Upper lobe of right lung (tissue), 1 donor: ENCODE results near the gene CHCHD3. TPM values are rescaled to one million over a fixed set of nuclear protein-coding genes. Genes with fewer than 3 reads are reported as not detected.

Experiments
- ATAC-seq: fragments of 200-7000 bp; cut with Tn5 transposase; one replicate; pipeline ENCODE4 v1.9.1; 2020; ENCODE audit warnings: mild to moderate bottlenecking, moderate library complexity
- DNase-seq: peaks from one replicate; pipeline ENCODE4 v3.0.0-alpha.2; 2020
- H3K27ac ChIP-seq: fragments of 200-600 bp; one replicate; pipeline ENCODE4 v1.8.0; 2022
- H3K27me3 ChIP-seq: fragments of 200-600 bp; one replicate; pipeline ENCODE4 v1.8.0; 2022; ENCODE audit warnings: mild to moderate bottlenecking
- H3K36me3 ChIP-seq: fragments of 200-600 bp; one replicate; pipeline ENCODE4 v1.8.0; 2022
- H3K4me1 ChIP-seq: fragments of 200-600 bp; one replicate; pipeline ENCODE4 v1.8.0; 2022
- H3K4me3 ChIP-seq: fragments of 200-600 bp; one replicate; pipeline ENCODE4 v1.8.0; 2022; ENCODE audit warnings: mild to moderate bottlenecking
- H3K9me3 ChIP-seq: fragments of 200-600 bp; one replicate; pipeline ENCODE4 v1.8.0; 2022
- intact Hi-C: fragments of 100-400 bp; cut with DNase I; formaldehyde crosslinking; loops from one replicate; pipeline ENCODE4 v1.11.0; 2022
- total RNA-seq: library from RNA; stranded (reverse); fragmentation: NEBNext Ultra II Directional; extraction: Animal tissue kit (Norgen Biotek cat#: 25700); gene quantifications from one replicate; pipeline ENCODE4 v1.2.1, GENCODE V29; 2021
- TF ChIP-seq, protein P1 (sequence below): fragments of 200-600 bp; IDR thresholded peaks from one replicate; pipeline ENCODE4 v1.8.0; 2022; ENCODE audit warnings: antibody characterized with exemption
- donor health status: DM: no; HTN: yes; CAD: no; lungs with severe emphysema.

The CHCHD3 gene
- total RNA-seq, 1 donor from 2014 or later = 43.0 TPM

DNA sequence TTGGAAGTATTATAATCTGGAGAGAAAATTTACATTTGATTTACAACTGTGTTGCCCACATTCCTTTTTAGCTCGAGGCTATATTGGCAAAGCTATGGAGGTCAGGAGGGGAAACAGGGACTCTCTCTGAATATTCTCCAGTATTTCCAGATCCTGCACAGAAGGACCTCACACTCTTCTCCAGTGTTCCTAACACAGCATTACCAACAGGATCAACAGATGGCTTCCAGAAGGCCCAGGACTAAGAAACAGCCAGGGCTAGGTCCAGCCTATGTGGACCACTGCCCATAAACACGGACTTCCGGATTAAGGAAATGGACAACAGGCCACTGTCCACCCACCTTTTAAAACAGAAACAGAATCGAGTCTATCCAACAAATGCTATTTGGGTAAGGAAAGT is 65.3 kb downstream of the CHCHD3 start:
- Histone ChIP-seq H3K9me3 (no peaks in the 10 kb centered on the region), H3K36me3 (no peaks in the 10 kb centered on the region), H3K4me1 (no peaks in the 10 kb centered on the region), H3K27ac (no peak overlapping the region), H3K4me3 (no peak overlapping the region), H3K27me3 (no peaks in the 10 kb centered on the region)
- intact Hi-C loops = no loop called here
- TF ChIP-seq, protein P1, sequence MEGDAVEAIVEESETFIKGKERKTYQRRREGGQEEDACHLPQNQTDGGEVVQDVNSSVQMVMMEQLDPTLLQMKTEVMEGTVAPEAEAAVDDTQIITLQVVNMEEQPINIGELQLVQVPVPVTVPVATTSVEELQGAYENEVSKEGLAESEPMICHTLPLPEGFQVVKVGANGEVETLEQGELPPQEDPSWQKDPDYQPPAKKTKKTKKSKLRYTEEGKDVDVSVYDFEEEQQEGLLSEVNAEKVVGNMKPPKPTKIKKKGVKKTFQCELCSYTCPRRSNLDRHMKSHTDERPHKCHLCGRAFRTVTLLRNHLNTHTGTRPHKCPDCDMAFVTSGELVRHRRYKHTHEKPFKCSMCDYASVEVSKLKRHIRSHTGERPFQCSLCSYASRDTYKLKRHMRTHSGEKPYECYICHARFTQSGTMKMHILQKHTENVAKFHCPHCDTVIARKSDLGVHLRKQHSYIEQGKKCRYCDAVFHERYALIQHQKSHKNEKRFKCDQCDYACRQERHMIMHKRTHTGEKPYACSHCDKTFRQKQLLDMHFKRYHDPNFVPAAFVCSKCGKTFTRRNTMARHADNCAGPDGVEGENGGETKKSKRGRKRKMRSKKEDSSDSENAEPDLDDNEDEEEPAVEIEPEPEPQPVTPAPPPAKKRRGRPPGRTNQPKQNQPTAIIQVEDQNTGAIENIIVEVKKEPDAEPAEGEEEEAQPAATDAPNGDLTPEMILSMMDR = no peak
- no peak for DNase-seq
- ATAC-seq = no peak

DNA sequence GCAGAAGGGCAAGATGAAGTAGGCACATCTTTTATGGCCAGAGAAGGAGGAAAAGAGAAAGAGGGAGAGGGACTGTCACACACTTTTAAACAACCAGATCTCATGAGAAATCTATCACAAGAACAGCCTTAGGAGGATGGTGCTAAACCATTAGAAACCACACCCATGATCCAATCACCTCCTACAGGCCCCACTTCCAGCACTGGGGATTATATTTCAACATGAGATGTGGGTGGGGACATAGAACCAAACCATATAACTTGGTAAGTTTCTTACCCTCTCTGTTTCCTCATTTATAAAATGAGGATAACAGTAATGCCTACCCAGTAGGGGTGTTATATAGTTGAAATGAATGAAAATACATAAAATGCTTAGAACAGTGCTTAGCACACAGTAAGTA is 66.0 kb downstream of the CHCHD3 start:
- Histone ChIP-seq H3K27me3 (no peaks in the 10 kb centered on the region), H3K4me1 (no peaks in the 10 kb centered on the region), H3K27ac (no peak overlapping the region), H3K9me3 (no peaks in the 10 kb centered on the region), H3K4me3 (no peak overlapping the region), H3K36me3 (no peaks in the 10 kb centered on the region)
- DNase-seq (no peak), ATAC-seq (no peak)
- TF ChIP-seq, protein P1 = no peak
- intact Hi-C loops = no loop called here

DNA sequence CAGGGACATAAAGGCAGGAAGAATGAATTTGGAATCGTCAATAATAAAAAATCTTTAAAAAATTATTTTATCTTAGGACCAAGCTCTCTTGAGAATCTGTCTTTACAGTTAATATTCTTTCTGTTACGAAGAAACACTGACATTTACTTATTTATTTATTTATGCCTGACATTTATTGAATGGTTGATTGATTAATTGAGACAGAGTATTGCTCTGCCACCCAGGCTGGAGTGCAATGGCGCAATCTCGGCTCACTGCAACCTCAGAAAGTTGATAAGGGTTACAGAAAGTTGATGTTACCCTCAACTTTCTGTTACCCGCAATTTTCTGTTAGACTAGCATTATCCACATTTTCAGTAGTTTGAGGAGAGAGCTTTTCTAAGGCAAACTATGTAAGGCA is 70.1 kb downstream of the CHCHD3 start:
- Histone ChIP-seq H3K4me1 (no peaks in the 10 kb centered on the region), H3K4me3 (no peak overlapping the region), H3K9me3 (no peaks in the 10 kb centered on the region), H3K27me3 (no peaks in the 10 kb centered on the region), H3K27ac (no peak overlapping the region), H3K36me3 (no peaks in the 10 kb centered on the region)
- intact Hi-C loops = no loop called here
- DNase-seq (no peak), ATAC-seq (no peak)
- TF ChIP-seq, protein P1 = no peak

DNA sequence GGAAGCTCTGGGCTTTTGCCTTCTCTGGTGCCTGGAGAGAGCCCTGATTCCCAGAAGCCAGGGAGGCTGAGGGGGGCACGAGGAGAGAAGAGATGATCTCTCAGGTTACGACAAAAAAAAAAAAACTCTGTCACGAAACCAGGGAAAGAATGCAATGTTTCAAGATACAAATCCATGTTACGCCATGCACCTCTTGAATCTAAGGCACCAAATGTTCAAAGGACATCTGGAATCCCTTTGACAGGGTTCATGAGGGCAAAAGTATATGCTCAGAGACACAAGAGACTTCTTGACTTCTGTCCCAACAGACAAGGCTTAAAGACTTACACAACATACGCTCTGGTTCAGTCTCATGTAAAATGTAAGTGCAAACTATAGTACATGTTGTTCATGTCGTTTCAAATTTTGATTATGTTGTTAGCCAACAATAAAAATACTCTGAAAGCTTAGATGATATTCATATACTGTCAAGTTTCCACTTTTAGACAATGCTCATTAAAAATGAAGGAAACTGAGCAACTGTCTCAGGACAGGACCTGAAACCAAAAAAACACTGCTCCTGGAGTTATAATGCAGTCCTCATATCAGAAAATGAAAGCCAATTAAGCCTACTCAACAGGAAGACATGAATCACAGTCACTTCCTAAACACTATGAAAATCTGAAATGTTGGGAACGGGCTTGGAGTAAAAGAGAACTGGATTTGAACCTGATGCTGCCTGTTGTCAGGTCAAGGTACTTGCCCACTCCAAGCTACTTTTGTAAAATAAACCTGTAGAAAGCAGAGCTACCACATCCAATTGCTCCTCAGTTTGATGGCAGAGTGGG is 72.3 kb downstream of the CHCHD3 start:
- Histone ChIP-seq H3K27ac (no peak overlapping the region), H3K27me3 (no peaks in the 10 kb centered on the region), H3K36me3 (no peaks in the 10 kb centered on the region), H3K4me3 (no peak overlapping the region), H3K9me3 (no peaks in the 10 kb centered on the region), H3K4me1 (no peaks in the 10 kb centered on the region)
- TF ChIP-seq, protein P1 = no peak
- DNase-seq (no peak), ATAC-seq (no peak)
- intact Hi-C loops = no loop called here

DNA sequence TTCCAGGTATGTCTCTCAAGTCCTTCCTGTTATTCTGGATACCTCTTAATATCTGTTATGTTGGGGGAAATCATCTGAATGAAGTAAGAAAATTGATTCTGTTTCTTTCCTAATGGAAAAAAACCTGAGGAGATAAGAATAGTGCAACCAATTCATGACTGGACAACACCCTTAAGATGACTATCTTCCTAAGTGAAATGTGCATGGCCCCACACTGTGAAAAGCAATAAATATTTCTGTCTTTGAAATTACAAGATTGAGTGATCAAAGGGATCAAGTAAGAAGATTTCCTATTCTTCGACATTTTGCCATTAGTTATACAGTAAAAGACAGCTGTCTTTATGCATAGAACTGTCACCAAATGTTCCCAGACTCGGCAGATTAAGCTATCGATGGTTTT is 73.9 kb downstream of the CHCHD3 start:
- H3K9me3 ChIP-seq = no peaks in the 10 kb centered on the region
- H3K27me3 ChIP-seq = no peaks in the 10 kb centered on the region
- TF ChIP-seq, protein P1 = no peak
- no peaks in the 10 kb centered on the region for H3K36me3 ChIP-seq
- intact Hi-C loops = no loop called here
- H3K27ac ChIP-seq = no peak overlapping the region
- no peak overlapping the region for H3K4me3 ChIP-seq
- ATAC-seq = no peak
- H3K4me1 ChIP-seq = no peaks in the 10 kb centered on the region
- no peak for DNase-seq
